ENCODE measurements around the gene HS3ST4. TPM values are rescaled to one million over a fixed set of nuclear protein-coding genes. Genes with fewer than 3 reads are reported as not detected.

HS3ST4 gene
- total RNA-seq, 2 donors from 2014 or later, result 4.7 to 5.0 TPM

DNA sequence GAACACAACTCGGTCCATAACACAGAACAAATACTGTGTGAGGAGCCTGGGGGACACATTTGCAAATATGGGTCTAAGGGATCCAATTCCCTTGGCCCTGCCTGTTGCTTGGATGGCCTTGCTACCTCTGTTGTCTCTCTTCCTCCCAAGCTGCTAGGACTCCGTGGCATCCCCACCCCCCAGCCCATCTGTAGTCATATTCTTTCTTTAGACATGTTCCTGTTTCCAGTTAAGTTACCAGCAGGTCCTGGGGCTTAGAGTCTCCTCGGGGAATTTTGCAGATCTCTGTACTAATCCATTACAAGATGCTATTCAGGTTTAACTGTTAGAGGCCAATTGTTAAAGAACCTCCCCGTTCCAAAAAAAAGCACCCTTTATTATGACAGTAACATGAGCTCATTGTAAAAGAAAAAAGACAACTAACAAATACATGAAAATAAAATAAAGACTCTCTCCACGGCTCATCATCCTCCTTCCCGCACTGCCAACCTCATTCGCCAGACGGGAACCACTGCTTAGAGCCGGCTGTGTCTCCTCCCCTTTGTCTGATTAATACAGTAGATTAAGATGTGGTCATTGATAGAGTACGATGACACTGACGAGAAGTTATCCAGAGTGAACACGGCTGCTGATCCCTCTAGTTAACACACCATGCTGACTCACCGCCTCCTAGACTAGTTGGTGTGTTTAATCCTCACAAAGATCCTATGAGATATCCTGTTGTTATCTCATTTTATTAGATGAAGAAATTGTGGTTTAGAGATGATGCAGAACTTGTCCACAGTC lies 22.2 kb downstream of the HS3ST4 start:
- WGBS, 2 experiments (ENCODE audit: insufficient coverage in 1 of 2, insufficient read length in 1 of 2), result 93 to 100% methylated on average over 6 to 13 of the region's 13 CpGs
- Mint-ChIP-seq H3K4me1 (peaks cover 12% of the 10 kb centered on the region), H3K9me3 (no peaks in the 10 kb centered on the region), H3K27ac (no peak overlapping the region), H3K4me3 (no peak overlapping the region), H3K36me3 (ENCODE audit: low read depth) (no peaks in the 10 kb centered on the region), H3K27me3 (ENCODE audit: insufficient read depth) (no peaks in the 10 kb centered on the region)
- no peak for DNase-seq
- H3K4me3 ChIP-seq (ENCODE audit: low read length), result no peak overlapping the region
- TF ChIP-seq, protein P1, sequence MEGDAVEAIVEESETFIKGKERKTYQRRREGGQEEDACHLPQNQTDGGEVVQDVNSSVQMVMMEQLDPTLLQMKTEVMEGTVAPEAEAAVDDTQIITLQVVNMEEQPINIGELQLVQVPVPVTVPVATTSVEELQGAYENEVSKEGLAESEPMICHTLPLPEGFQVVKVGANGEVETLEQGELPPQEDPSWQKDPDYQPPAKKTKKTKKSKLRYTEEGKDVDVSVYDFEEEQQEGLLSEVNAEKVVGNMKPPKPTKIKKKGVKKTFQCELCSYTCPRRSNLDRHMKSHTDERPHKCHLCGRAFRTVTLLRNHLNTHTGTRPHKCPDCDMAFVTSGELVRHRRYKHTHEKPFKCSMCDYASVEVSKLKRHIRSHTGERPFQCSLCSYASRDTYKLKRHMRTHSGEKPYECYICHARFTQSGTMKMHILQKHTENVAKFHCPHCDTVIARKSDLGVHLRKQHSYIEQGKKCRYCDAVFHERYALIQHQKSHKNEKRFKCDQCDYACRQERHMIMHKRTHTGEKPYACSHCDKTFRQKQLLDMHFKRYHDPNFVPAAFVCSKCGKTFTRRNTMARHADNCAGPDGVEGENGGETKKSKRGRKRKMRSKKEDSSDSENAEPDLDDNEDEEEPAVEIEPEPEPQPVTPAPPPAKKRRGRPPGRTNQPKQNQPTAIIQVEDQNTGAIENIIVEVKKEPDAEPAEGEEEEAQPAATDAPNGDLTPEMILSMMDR (conservative IDR thresholded peaks at IDR 0.05), result no peak
- no peak overlapping the region for H3K27ac ChIP-seq (ENCODE audit: low read depth, low read length)
- H3K27me3 ChIP-seq (ENCODE audit: control insufficient read depth, insufficient read depth, low read length, poor library complexity, severe bottlenecking), result no peaks in the 10 kb centered on the region
- H3K36me3 ChIP-seq (ENCODE audit: control insufficient read depth, insufficient read depth, low read length), result no peaks in the 10 kb centered on the region
- no peaks in the 10 kb centered on the region for H3K9me3 ChIP-seq (ENCODE audit: control insufficient read depth, low read length)
- H3K9ac ChIP-seq (ENCODE audit: extremely low read depth, low read length, poor library complexity, severe bottlenecking), result no peak overlapping the region
- no peaks in the 10 kb centered on the region for H3K4me1 ChIP-seq (ENCODE audit: control insufficient read depth, insufficient read depth, low read length)

DNA sequence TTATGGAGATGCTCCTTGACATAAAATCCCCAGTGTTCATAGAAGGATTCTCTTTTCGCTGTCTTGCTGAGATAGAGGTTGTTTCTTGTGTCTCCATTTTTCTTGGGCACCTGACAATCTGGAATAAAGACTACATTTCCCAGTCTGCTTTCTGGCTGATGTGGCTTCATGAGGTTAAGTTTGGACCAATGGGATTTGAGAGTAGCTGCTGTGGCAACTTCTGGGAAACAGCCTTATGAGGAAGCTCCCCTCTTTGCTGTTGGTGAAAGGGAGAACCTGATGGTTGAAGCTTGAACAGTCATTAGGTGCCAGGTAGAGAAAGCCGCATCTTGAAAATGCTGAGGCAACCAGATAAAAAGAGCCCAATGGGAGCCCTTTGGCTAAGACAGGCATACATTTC lies 24.4 kb downstream of the HS3ST4 start:
- H3K4me1 ChIP-seq (ENCODE audit: control insufficient read depth, insufficient read depth, low read length), result no peaks in the 10 kb centered on the region
- 92 to 100% methylated on average over 1 to 2 of the region's 2 CpGs for WGBS, 2 experiments (ENCODE audit: insufficient coverage in 1 of 2, insufficient read length in 1 of 2)
- H3K27ac Mint-ChIP-seq, result no peak overlapping the region
- peak; percentile 59 for DNase-seq
- no peaks in the 10 kb centered on the region for H3K27me3 ChIP-seq (ENCODE audit: control insufficient read depth, insufficient read depth, low read length, poor library complexity, severe bottlenecking)
- no peak overlapping the region for H3K9ac ChIP-seq (ENCODE audit: extremely low read depth, low read length, poor library complexity, severe bottlenecking)
- H3K27me3 Mint-ChIP-seq (ENCODE audit: insufficient read depth), result no peaks in the 10 kb centered on the region
- no peaks in the 10 kb centered on the region for H3K9me3 ChIP-seq (ENCODE audit: control insufficient read depth, low read length)
- H3K4me3 Mint-ChIP-seq, result no peak overlapping the region
- H3K4me3 ChIP-seq (ENCODE audit: low read length), result no peak overlapping the region
- no peaks in the 10 kb centered on the region for H3K36me3 ChIP-seq (ENCODE audit: control insufficient read depth, insufficient read depth, low read length)
- no peaks in the 10 kb centered on the region for H3K36me3 Mint-ChIP-seq (ENCODE audit: low read depth)
- no peak overlapping the region for H3K27ac ChIP-seq (ENCODE audit: low read depth, low read length)
- H3K4me1 Mint-ChIP-seq, result peaks cover 7% of the 10 kb centered on the region
- TF ChIP-seq, protein P1 (conservative IDR thresholded peaks at IDR 0.05), result no peak
- no peaks in the 10 kb centered on the region for H3K9me3 Mint-ChIP-seq

DNA sequence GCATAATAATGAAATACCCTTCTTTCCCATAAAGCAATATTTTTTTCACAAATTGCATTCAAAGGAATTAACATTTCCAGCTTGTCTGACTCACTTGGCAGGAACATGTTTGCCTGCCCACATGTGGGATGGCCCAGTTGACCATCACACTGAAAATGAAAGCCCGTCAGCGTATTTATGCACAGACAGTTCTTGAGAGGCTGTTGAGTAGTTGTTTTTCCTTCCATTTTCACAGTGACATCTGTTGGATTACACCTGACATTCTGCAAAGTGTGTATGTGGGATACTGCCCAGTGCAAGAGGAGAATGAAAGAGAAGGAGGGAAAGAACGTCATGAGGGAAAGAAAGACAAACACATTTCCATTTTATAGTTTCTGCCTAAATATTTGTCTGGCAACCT lies 29.7 kb downstream of the HS3ST4 start:
- H3K4me1 Mint-ChIP-seq, result no peaks in the 10 kb centered on the region

More for the DNA sequence above, 29.7 kb downstream of the HS3ST4 start:
- H3K27me3 ChIP-seq (ENCODE audit: control insufficient read depth, insufficient read depth, low read length, poor library complexity, severe bottlenecking), result no peaks in the 10 kb centered on the region
- H3K36me3 ChIP-seq (ENCODE audit: control insufficient read depth, insufficient read depth, low read length), result no peaks in the 10 kb centered on the region
- Mint-ChIP-seq H3K27me3 (ENCODE audit: insufficient read depth) (no peaks in the 10 kb centered on the region), H3K4me3 (no peak overlapping the region), H3K36me3 (ENCODE audit: low read depth) (no peaks in the 10 kb centered on the region), H3K27ac (no peak overlapping the region), H3K9me3 (no peaks in the 10 kb centered on the region)
- no peak overlapping the region for H3K27ac ChIP-seq (ENCODE audit: low read depth, low read length)
- no peak overlapping the region for H3K4me3 ChIP-seq (ENCODE audit: low read length)
- no peak for DNase-seq
- no peaks in the 10 kb centered on the region for H3K9me3 ChIP-seq (ENCODE audit: control insufficient read depth, low read length)
- 91 to 100% methylated on average over 1 to 3 of the region's 3 CpGs for WGBS, 2 experiments (ENCODE audit: insufficient coverage in 1 of 2, insufficient read length in 1 of 2)
- H3K9ac ChIP-seq (ENCODE audit: extremely low read depth, low read length, poor library complexity, severe bottlenecking), result no peak overlapping the region
- H3K4me1 ChIP-seq (ENCODE audit: control insufficient read depth, insufficient read depth, low read length), result no peaks in the 10 kb centered on the region
- TF ChIP-seq, protein P1 (conservative IDR thresholded peaks at IDR 0.05), result no peak
